ENCODE results near the gene COL28A1. TPM values are rescaled to one million over a fixed set of nuclear protein-coding genes. Genes with fewer than 3 reads are reported as not detected.

COL28A1 gene
- total RNA-seq, 2 experiments from 2014 or later = not detected

DNA sequence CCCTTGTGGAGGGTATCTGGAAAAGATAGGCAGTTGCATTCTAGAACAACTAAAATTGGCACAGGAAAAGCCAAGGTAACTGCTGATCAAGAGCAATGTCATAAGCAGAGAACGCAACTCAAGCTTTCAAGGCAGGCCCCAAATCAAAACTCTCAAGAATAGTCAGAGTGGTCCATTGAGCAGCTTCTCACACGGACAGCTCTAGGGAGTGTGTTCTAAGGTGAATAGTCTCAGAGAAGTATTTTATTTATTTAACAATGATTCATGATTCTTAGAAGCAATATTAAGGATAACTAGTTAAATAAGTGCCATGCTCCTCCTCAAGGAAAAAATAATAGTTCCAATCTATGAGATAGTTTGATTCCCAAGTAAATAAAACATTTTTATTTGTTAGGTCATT is 83.0 kb downstream of the COL28A1 start:
- ChIA-PET POLR2A (interaction anchor here (0.6 kb wide), 1 partner anchor 35 kb away, joined by 4 read pairs; no protein-coding TSS in a partner anchor), CTCF (no interaction called here)
- Mint-ChIP-seq H3K4me3 (no peak overlapping the region), H3K36me3 (ENCODE audit: low read depth) (peaks cover 3% of the 10 kb centered on the region), H3K4me1 (ENCODE audit: low read depth) (no peaks in the 10 kb centered on the region), H3K27me3 (no peaks in the 10 kb centered on the region), H3K27ac (no peak overlapping the region), H3K9me3 (peaks cover 15% of the 10 kb centered on the region)
- TF ChIP-seq, protein P1, sequence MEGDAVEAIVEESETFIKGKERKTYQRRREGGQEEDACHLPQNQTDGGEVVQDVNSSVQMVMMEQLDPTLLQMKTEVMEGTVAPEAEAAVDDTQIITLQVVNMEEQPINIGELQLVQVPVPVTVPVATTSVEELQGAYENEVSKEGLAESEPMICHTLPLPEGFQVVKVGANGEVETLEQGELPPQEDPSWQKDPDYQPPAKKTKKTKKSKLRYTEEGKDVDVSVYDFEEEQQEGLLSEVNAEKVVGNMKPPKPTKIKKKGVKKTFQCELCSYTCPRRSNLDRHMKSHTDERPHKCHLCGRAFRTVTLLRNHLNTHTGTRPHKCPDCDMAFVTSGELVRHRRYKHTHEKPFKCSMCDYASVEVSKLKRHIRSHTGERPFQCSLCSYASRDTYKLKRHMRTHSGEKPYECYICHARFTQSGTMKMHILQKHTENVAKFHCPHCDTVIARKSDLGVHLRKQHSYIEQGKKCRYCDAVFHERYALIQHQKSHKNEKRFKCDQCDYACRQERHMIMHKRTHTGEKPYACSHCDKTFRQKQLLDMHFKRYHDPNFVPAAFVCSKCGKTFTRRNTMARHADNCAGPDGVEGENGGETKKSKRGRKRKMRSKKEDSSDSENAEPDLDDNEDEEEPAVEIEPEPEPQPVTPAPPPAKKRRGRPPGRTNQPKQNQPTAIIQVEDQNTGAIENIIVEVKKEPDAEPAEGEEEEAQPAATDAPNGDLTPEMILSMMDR (IDR thresholded peaks at IDR 0.05) = no peak
- ATAC-seq (no peak), DNase-seq (no peak)
- intact Hi-C loops (cut with micrococcal nuclease) = no loop called here

DNA sequence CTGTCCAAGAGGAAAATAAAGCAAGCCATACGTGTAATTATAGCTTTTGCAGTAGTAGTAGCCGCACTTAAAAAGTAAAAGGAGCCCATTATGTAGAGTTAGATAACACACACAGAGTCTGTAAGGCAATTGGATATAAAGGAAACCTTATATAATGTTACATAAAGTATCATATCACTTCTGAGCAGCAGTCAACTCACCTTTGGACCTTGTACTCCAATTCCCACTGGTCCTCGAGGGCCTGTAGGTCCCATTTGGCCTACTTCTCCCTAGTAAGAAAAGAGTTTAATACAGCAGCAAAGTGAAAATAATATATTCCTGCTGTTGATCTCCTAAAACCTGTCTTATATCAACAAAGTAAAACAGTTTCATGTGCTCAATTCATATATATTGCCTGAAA is 83.6 kb downstream of the COL28A1 start:
- TF ChIP-seq, protein P1 (IDR thresholded peaks at IDR 0.05) = no peak
- Mint-ChIP-seq H3K9me3 (peaks cover 19% of the 10 kb centered on the region), H3K4me1 (ENCODE audit: low read depth) (no peaks in the 10 kb centered on the region), H3K36me3 (ENCODE audit: low read depth) (peaks cover 3% of the 10 kb centered on the region), H3K27me3 (no peaks in the 10 kb centered on the region), H3K4me3 (no peak overlapping the region), H3K27ac (no peak overlapping the region)
- no peak for ATAC-seq
- CTCF ChIA-PET = no interaction called here
- intact Hi-C loops (cut with micrococcal nuclease) = no loop called here
- POLR2A ChIA-PET = no interaction called here
- no peak for DNase-seq

DNA sequence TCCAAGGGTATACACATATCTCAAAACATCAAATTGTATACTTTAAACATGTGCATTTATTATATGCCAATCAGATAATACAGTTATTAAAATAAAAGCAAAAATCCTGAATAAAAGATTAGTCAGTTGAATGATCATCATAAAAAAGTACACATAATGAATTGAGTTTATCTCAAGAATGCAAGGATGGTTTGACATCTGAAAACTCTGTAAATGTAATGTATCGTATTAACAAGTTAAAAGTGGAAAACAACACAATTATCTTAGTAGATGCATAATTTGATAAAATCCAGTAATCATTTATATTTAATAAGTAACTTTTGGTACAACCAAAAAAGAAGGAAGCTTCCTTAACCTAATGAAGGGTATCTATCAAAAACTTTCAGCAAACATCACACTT is 86.6 kb downstream of the COL28A1 start:
- Mint-ChIP-seq H3K9me3 (peaks cover 28% of the 10 kb centered on the region), H3K27me3 (no peaks in the 10 kb centered on the region), H3K4me3 (no peak overlapping the region), H3K36me3 (ENCODE audit: low read depth) (peaks cover 4% of the 10 kb centered on the region), H3K27ac (no peak overlapping the region), H3K4me1 (ENCODE audit: low read depth) (no peaks in the 10 kb centered on the region)
- DNase-seq (no peak), ATAC-seq (no peak)
- intact Hi-C loops (cut with micrococcal nuclease) = no loop called here
- CTCF ChIA-PET = interaction anchor here (1.2 kb wide), 1 partner anchor 13 kb away, joined by 3 read pairs; no protein-coding TSS in a partner anchor
- TF ChIP-seq, protein P1 (IDR thresholded peaks at IDR 0.05) = no peak
- POLR2A ChIA-PET = no interaction called here

DNA sequence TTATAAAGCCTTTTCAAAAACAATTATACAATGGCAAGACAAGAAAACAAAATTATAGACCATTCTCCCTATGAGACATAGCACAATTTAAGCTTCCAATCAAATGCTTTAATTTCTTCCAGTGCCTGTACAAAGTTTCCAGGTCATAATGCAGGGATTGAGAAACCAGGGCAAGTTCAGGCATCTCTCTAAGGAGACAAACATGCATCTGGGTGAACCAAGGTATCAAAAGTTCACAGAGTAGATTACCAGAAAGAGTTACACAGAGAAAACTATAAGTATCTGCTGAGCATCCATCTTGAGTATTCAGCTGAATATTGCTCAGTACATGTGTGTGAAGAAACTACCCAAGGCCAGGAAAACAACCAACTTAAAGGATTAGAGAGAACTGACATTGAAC is 89.1 kb downstream of the COL28A1 start:
- peaks cover 3% of the 10 kb centered on the region for H3K4me1 Mint-ChIP-seq (ENCODE audit: low read depth)
- H3K36me3 Mint-ChIP-seq (ENCODE audit: low read depth) = peaks cover 4% of the 10 kb centered on the region
- TF ChIP-seq, protein P1 (IDR thresholded peaks at IDR 0.05) = no peak
- DNase-seq (no peak), ATAC-seq (no peak)
- POLR2A ChIA-PET = no interaction called here
- intact Hi-C loops (cut with micrococcal nuclease) = no loop called here
- no peak overlapping the region for H3K4me3 Mint-ChIP-seq
- peaks cover 28% of the 10 kb centered on the region for H3K9me3 Mint-ChIP-seq
- CTCF ChIA-PET = interaction anchor here (1.3 kb wide), 1 partner anchor 24 kb away, joined by 3 read pairs; no protein-coding TSS in a partner anchor
- no peaks in the 10 kb centered on the region for H3K27me3 Mint-ChIP-seq
- no peak overlapping the region for H3K27ac Mint-ChIP-seq

DNA sequence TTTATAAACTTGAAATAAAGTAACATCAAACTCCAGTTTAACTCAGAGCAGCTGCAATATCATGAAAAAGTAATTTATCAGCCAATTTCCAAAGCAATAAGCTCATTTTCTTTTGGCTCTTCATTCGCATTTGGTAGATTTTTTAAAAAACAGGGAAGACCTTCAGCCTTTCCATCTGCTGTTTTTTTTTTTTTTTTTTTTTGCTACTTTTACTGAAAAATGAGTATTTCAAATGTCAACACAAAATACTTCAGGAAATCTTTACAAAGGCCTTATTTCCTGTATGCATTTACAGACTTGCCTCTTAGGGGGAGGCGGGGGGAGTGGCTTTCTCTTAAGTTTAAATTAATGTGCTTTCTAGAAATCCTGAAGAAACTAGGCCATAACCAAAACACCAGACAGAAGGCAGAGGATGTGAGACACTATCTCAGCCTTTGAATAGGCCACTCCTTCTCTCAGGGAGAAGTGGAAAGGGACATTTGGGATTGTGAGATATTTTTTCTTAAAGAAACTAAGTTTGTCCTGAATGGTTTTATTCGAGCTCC is 91.8 kb downstream of the COL28A1 start:
- DNase-seq = no peak
- H3K27me3 Mint-ChIP-seq = no peaks in the 10 kb centered on the region
- ATAC-seq = no peak
- no peak overlapping the region for H3K27ac Mint-ChIP-seq
- H3K36me3 Mint-ChIP-seq (ENCODE audit: low read depth) = peaks cover 4% of the 10 kb centered on the region
- intact Hi-C loops (cut with micrococcal nuclease) = no loop called here
- POLR2A ChIA-PET = no interaction called here
- CTCF ChIA-PET = no interaction called here
- peaks cover 3% of the 10 kb centered on the region for H3K4me1 Mint-ChIP-seq (ENCODE audit: low read depth)
- H3K4me3 Mint-ChIP-seq = no peak overlapping the region
- TF ChIP-seq, protein P1 (IDR thresholded peaks at IDR 0.05) = no peak
- peaks cover 21% of the 10 kb centered on the region for H3K9me3 Mint-ChIP-seq

Measured in activated CD8-positive, alpha-beta T cell treated with anti-CD3 and anti-CD28 coated beads for 36 hours (primary cell).